GM19463 (cell line): ENCODE data around the gene GAPT.
"Not testable (repeated sequence)": the region's sequence is repeated elsewhere in the genome, so short reads cannot be mapped to it uniquely, and the experiment has no call there.

Source experiments
- ATAC-seq: cut with Tn5 transposase; IDR thresholded peaks from one replicate; pipeline ENCODE4 v1.9.1; 2021; ENCODE audit warnings: mild to moderate bottlenecking, moderate library complexity; ENCODE audit not compliant: unreplicated experiment

GAPT gene

DNA sequence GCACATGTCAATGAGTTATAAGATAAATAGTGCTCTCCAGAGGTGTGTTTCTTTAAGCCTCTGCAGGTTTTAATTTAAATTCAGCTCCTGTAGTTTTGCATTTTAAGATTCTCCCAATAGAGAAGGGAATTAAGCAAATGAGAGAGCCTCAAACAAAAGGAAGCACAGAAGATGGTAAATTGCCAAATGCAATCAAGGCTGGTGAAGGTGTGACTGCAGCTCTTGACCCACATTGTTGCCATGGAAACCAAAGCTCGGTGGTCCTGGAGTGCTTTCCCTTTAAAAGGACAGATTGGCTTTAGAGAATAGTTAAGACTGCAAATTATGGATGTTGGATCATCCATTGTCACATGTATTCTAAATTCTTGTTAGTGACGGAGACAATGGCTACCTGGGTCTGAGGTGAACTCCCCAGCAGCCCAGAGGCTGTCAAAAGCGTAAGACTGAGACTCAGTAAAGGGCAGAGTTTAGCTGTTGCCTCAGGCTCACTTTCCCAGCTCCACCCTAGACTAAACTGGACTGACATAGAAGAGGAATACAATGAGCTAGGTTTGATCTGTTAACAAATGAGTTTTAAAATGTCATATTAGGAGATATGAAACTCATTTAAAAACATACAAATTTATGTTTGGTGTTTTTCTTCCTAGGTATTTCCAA is 12.3 kb downstream of the GAPT start:
- ATAC-seq: no peak

GRCh38 chr5:58504766-58505165 is 13.5 kb downstream of the GAPT start:
- no peak for ATAC-seq

- no peak for ATAC-seq
Observed at GRCh38 chr5:58505502-58505901, 14.3 kb downstream of the GAPT start.

DNA sequence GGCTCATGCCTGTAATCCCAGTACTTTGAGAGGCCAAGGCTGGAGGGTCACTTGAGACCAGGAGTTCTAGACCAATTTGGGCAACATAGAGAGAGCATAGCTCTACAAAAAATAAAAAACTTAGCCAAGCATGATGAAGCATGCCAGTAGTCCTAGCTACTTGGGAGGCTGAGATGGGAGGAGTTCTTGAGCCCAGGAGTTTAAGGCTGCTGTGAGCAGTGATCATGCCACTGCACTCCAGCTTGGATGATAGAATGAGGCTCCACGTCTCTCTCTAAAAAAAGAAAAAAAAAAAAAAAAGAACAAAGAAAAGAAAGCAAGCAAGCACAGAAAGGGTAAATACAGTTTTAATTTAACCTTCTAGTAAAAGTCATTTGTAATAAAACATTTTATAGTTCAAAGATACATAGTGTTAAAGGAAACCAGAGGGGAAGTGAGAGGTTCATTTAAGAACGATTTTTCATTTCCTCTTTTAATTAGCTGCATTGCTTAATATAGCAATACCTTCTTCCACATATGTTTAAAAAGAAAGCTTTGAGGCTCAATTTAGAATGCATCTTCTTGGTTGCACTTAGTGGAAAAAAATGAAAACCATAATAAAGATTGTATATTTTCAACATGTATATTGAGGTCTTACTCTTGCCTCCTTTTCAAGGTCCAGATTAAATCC is 14.9 kb downstream of the GAPT start:
- peak; percentile 68 for ATAC-seq

DNA sequence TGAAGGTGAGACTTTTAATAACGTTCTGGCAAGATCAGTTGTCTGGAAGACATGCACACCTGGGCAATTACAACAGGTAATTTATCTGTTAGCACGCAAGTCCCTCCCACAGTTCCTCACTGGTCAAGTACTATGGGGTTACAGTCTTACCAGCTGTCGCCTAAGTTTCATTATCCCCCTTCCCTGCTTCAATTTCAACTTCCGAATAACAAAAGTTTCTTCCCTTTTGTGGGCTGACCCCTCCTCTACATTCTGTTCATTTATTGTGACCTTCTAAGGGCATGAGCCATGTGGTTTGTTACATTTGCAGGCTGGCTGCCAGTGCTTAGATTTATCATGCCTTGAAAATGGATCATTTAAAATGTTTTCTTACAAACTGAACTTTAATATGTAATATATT is 16.5 kb downstream of the GAPT start:
- ATAC-seq: no peak

DNA sequence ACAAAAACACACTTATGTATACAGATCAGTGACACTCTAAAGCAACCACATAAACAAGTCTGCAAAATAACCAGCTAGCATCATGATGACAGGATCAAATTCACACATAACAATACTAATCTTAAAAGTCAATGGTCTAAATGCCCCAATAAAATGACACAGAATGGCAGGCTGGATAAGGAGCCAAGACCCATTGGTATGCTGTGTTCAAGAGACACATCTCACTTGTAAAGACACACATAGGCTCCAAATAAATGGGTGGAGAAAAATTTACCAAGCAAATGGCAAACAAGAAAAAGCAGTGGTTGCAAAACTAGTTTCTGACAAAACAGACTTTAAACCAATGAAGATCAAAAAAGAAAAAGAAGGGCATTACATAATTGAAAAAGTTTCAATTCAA is 26.0 kb downstream of the GAPT start:
- ATAC-seq: no peak

DNA sequence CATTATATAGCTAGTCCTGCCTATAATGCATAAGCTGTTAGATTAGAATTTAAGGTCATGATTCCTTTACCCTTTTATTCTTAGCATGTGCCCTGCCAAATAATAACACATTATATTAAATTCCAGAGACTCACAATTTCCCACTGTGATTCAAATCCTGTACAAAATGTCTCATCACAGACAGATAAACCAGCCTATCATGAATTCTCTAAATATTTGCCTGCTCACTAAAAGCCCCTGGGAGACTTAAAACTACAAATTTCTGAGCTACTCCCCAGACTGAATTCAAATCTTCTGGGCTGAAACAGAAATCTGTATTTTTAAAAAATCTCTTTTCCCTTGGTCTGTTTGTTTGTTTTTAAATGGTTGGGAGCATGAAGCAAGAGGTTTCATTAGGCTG is 32.7 kb downstream of the GAPT start:
- ATAC-seq: no peak

- no peak for ATAC-seq
Observed at GRCh38 chr5:58524571-58524970, 33.3 kb downstream of the GAPT start.

DNA sequence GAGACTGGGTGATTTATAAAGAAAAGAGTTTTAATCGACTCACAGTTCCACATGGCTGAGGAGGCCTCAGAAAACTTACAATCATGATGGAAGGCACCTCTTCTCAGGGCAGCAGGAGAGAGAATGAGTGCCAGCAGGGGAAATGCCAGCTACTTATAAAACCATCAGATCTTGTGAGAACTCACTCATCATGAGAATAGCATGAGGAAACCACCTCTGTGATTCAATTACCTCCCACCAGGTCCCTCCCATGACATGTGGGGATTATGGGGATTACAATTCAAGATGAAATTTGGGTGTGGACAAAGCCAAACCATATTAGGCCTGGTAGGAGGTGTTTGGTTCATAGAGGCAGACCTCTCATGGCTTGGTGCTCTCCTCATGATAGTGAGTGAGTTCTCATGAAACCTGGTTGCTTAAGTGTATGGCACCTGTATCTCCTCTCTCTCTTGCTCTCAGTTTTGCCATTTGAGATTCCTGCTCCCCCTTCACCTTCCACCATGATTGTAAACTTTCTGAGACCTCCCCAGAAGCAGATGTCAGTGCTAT is 39.8 kb downstream of the GAPT start:
- no peak for ATAC-seq

GRCh38 chr5:58541935-58542334 is 50.7 kb downstream of the GAPT start:
- not testable (repeated sequence) for ATAC-seq

GRCh38 chr5:58542709-58543108 is 51.5 kb downstream of the GAPT start:
- no peak for ATAC-seq

DNA sequence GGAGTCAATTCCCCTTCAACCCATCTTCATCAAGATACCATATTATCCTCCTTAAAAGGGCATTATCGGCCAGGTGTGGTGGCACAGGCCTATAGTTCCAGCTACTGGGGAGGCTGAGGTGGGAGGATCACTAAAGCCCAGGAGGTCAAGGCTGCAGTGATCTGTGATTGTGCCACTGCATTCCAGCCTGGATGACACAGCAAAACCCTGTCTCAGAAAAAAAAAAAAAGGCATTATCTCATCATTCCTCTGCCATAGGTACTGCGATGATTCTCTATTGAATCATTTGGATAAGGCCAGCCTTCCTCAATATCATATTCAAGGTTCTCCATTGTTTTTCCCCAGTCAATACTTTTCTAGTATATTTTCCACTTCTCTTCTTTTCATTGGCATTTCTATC is 52.5 kb downstream of the GAPT start:
- no peak for ATAC-seq

DNA sequence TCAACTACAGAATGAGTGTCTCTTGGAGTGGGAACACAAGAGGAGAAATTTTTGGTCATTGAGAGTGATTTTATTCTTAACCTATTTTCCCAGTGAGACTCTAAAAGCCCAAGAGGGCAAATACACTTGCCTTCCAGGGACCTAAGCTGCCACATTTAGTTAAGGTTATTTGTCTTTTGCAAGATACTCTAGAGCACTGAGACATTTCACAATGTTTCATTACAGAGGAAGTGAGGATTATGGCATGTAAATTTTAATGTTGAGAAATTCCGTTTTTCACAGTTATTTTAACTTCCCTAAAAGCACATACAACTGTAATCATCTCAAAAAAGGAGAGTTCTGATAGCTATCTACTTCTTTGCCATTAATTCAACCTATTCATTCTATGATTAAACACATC is 53.0 kb downstream of the GAPT start:
- no peak for ATAC-seq

GRCh38 chr5:58544926-58545325 is 53.7 kb downstream of the GAPT start:
- ATAC-seq: no peak

GRCh38 chr5:58545912-58546311 is 54.7 kb downstream of the GAPT start:
- peak; percentile 93 for ATAC-seq
